ENCODE measurements around the gene BPIFB3.

Gene BPIFB3

DNA sequence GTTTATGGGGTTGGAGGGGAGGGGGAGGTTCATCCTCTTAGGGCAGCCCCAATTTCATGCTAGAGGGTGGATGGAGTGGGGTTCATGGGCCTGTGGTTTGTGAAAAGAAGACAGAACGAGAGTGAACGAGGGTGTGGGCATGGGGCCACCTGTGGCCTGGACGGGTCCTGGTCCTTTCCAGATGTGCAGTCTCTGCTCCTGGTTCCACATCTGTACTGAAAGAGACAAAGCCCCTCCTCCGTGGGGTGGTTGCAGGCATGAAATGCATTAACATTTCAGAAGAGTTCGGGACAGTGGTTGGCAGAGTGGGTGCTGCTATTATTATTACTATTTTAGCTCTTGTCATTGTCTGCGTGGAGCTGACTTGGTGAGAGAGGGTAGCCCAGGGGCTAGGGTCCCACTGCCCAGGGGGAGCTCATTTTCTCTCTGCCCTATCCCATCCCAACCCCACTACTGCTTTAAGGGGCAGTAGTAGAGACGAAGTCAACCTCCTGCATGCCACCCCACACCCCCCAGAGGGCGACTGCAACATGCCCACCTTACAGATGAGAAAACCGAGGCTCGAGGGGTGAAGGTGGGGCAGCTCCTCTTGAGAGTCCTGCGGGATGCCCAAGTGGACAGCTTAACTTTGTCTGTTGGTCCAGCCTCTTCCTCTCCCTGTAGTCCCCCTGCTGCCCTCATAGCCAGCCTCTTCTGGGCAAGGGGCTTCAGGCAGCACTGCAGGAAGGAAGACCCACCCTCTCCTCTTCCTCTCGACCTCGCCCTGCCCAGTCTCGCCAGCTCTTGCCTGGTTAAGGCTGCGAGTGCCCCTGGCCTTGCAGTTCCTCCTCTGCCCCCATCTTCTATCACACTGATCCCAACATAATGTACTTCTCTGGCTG, 37.8 kb upstream of the BPIFB3 start:
- DNase-seq (ENCODE audit: low read depth in 2 of 2) = no peak

DNA sequence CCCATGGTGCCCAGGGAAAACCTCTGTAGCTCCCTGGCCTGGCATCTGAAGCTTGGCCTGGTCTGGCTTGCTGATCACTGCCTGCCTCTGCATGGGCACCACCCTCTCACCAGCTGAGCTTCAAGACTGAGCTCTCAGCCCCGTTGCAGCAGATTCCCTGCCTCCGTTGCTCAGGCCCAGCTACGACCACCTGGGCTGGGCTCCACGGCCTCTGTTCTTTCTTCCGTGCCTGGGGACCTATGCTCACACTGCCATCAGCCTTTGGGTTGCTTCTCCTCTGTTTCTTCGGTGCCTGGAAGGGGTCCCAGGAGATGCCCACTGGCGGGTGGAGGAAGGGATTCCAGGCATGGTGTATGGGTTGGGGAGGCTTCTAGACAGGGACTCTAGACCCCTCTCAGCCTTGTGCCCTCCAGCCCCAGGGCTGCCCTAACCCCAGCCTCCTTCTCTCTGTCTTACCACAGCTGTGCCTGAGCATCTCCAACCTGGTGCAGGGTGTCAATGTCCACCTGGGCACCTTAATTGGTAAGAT, 37.1 kb upstream of the BPIFB3 start:
- no peak for DNase-seq (ENCODE audit: low read depth in 2 of 2)

DNA sequence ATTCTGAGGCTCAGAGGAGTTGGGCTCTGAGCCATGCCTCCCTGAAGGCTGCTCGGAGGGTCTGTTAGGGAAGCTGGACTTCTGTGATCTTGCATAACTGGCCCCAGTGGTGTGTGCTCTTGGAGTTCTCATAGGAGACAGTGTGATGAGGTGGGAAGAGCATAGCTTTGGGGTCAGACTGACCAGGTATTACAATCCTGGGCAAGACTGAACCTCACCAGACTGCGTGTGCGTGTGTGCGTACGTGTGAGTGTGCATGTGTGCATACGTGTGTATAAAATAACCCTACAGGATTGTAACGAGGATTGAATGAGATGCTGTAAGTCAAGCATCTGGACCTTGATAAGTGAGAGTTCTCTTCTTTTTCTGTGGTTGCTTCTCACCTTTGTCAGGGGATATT, 36.2 kb upstream of the BPIFB3 start:
- no peak for DNase-seq (ENCODE audit: low read depth in 2 of 2)

DNA sequence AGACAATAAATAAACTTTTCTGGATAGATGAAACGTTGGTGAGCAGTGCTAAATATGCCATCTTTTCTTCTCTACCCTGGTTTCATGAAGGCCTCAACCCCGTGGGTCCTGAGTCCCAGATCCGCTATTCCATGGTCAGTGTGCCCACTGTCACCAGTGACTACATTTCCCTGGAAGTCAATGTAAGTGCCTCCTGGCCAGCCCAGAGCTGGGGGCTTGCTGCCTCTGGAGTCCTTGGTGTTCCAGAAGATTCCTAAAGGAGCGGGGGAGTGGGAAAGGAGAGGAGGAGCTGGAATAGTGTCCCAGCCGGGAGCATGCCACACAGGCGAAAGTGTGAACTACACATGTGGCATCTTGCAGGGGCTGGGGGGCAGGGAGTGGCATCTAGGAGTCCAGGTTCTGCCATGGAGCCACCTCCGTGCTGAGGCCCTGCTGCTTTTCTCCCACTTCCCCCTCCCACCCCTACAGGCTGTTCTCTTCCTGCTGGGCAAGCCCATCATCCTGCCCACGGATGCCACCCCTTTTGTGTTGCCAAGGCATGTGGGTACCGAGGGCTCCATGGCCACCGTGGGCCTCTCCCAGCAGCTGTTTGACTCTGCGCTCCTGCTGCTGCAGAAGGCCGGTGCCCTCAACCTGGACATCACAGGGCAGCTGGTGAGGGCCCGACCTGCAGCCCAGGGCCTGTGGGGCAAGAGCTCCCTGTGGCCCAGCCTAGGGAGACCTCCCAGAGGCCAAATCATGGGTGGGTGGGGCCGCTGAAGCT, 35.4 kb upstream of the BPIFB3 start:
- no peak for DNase-seq (ENCODE audit: low read depth in 2 of 2)

DNA sequence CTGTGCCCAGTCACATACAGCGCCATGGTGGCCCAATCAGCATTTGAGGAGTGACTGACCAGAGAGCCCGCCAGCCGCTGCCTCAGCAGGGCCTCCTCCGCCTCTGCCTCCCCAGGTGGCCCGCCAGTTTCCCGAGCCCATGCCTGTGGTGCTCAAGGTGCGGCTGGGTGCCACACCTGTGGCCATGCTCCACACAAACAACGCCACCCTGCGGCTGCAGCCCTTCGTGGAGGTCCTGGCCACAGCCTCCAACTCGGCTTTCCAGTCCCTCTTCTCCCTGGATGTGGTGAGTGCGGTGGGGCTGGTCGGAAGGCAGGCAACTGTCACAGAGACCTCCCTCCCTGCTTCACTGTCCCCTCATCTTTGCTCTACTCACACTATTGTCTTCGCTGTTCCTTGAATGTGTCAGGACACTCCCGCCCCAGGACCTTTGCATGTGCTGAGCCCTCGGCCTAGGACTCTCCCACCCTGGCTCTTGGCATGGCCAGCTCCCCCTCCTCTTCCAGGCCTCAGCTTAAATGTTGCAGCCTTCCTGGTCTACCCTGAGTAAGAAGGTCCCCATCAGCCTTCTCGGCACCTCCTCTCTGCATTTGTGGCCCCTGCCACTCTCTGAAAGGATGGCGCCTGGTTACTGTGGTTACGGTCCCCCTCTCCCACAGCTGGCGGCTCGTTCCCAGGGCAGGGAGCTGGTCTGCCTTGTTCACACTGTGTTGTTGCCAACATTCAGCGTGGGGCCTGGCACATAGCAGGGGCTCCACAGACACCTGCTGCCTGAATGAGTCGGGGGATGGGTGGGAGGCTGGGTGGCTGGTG, 34.0 kb upstream of the BPIFB3 start:
- no peak for DNase-seq (ENCODE audit: low read depth in 2 of 2)

DNA sequence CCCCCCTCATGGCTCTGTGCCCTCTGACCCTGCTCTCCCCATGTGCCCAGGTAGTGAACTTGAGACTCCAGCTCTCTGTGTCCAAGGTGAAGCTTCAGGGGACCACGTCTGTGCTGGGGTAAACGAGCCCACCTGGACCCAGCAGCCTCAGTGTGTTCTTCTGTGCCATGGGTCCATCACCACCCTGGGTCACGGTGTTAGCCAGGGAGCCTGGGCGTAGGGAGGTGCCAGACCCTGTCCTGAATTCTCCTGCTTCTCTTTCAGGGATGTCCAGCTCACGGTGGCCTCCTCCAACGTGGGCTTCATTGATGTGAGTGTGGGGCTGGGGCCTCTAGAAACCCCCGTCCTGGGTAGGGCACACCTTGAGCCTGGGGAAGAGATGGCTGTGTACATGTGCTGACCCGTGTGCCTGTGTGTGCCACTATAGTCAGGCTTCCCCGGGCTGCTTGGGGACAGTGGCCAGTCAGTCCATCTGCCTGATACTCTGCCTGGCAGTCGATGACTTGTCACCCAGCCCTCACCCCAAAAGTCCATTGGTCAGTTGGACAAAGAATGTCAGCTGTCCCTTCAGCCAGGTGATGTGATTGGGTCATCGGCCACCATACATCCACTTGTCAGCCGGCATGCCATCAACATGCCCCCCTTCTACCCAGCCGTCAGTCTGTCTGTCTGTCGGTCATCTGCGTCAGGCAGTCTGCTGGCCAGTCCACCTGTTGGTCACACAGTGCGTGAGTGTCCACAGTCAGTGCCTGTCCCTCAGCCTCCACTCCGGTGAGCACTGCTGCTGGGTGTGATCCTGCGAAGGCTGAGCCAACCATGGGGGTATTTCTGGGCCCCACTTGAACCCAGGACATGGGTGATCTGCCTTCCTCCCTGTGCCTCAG, 33.2 kb upstream of the BPIFB3 start:
- no peak for DNase-seq (ENCODE audit: low read depth in 2 of 2)

DNA sequence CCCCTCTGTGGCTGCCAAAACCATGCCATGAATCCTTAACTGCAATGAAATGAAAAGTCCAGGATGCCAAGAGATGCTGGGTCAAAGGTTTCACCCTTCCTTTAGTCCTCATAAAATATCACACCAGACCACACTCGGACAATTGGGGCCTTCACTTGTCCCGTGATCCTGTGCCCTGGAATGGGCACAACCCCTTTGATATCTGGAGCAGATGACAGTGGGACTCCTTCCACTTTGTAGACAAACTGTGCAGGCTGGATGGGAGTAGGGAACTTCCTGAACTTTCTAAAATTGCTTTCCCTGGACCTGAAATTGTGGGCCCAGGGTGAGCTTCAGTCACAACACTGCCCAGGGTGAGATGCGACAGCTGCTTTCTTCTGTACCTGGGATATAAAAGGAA, 31.8 kb upstream of the BPIFB3 start:
- DNase-seq (ENCODE audit: low read depth in 2 of 2) = no peak

DNA sequence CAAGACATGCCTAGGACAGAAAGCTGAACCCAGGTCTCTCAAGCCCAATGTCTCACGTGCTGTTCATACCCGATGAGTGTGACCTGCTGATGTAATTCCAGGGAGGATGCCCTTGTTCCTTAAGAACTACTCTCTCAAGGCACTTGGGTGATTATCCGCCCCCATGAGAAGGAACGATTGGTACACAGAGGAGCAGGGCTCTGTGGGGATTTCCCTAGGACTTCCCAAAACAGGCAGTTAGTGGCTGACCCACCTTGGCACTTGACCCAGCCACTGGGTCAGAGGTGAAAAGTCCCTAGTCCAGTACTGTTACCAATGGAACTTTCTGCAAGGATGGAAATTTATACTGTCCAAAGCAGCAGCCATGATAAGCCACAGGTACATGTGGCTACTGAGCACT, 31.4 kb upstream of the BPIFB3 start:
- DNase-seq (ENCODE audit: low read depth in 2 of 2) = no peak

DNA sequence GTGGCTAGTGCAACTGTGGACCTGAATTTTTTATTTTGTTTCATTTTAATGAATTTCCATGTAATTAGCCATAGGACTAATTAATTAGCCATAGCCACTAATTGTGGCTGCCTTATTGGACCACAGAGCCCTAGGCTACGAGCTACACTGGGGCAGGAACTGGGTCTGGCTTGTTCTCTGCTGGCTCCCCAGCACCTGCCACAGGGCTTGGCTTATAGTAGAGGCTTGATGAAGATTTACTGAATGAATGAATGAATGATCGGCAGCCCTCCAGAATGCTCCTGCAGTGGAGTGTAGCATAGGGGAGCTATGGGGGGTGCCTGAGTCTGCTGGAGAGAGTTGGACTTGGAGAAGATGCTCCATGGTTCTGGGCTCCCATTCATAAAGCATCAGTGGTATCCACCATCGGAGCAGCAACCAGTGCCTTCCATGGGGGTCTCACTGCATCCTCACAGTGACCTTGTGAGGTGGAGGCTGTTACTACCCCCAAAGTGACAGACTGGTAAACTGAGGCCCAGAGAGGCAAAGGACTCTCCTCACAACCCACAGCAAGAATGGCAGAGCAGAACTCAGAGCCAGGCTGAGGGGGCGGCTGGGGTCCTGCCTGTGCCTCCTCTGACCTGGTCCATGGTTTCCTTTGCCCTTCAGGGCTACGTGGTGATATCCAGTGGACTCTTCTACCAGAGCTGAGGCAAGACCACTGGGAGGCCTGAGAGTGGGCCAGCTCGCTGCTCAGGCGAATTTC, 30.8 kb upstream of the BPIFB3 start:
- no peak for DNase-seq (ENCODE audit: low read depth in 2 of 2)

DNA sequence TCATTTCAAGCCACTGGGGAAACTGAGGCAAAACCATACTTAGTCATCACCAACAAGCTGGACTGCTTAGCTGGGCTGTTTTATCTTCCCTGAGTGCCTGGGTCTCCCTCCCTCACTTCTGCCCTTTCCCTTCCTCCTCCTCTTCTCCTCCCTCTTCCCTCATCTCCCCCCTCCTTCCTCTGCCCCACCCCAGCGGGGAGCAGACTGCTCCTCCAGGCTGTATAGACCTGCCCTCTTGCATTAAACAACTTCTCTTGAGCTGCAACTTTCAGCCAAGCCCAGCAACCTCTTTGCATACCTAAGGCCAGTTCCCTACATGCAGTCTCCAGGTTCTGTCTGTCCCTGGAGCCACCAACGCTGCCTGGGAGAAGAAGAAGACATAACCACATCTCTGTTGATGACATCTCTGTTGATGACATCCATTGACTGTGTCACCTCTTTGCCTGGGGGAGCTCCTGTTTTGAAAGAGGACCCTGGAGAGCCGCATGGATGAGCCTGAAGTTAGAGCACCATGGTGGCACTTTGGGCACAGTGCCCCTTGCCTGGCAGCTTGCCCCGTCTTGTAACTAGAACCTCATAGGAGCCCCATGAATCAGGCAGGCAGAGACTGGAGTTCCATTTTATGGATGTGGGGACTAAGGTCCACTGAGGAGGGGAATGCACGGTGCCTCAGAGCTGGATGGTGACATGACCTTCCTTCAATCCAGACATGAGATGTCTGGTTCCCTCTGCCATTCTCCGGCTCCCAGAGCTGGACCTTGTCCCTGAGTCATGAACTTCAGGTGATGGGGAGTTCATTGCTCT, 30.1 kb upstream of the BPIFB3 start:
- DNase-seq (ENCODE audit: low read depth in 2 of 2) = no peak

DNA sequence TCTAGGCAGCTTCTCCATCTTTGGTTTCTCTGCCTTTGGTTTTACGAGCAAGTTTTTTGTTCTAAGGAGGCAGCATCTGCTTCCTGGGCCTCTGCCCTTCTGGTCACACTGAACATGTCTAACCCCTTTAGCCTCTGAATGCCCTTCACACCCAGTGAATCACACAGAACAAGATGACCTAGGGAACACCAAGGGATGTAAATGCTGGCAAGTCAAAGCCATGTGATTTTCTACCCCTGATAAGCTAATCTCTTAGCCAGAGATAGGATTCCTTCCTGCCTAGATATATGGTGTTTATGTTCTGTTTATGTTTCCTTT, 29.5 kb upstream of the BPIFB3 start:
- DNase-seq (ENCODE audit: low read depth in 2 of 2) = no peak

DNA sequence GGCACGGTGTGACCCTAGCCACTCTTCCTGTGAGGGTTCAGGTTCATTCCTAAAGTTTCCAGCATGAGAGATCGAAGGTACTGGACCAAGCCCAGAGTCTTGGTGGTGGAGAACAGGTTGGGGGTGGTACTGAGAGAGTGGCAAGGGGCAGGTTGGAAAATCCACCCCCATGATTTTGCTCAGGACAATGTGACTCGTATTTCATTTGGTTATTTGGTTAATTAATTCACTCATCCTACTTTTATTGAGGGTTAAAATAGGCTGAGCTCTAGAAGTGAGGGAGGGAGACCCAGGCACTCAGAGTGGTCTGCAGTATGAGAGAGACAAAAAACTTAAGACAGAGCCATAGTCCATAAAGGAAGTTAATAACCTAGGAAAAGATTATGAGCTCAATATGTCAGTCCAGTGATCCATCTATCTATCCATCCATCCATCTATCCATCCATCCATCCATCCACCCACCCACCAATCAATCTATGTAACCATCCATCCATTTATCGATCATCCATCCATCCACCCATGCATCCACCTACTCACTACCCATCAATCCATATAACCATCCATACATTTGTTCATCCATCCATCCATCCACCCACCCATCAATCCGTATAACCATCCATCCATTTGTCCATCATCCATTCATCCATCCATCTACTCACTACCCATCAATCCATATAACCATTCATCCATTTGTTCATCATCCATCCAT, 28.9 kb upstream of the BPIFB3 start:
- no peak for DNase-seq (ENCODE audit: low read depth in 2 of 2)

DNA sequence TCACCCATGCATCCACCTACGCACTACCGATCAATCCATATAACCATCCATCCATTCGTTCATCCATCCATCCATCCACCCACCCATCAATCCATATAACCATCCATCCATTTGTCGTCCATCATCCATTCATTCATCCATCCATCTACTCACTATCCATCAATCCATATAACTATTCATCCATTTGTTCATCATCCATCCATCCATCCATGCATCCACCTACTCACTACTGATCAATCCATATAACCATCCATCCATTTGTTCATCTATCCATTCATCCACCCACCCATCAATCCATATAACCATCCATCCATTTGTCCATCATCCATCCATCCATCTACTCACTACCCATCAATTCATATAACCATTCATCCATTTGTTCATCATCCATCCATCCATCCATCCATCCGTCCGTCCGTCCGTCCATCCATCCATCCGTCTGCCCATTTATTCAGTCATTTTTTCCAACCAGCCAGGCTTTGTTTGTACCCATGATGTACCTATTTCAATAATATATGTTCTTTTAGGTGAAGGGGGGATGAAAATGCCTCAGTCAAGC, 28.3 kb upstream of the BPIFB3 start:
- DNase-seq (ENCODE audit: low read depth in 2 of 2) = no peak

DNA sequence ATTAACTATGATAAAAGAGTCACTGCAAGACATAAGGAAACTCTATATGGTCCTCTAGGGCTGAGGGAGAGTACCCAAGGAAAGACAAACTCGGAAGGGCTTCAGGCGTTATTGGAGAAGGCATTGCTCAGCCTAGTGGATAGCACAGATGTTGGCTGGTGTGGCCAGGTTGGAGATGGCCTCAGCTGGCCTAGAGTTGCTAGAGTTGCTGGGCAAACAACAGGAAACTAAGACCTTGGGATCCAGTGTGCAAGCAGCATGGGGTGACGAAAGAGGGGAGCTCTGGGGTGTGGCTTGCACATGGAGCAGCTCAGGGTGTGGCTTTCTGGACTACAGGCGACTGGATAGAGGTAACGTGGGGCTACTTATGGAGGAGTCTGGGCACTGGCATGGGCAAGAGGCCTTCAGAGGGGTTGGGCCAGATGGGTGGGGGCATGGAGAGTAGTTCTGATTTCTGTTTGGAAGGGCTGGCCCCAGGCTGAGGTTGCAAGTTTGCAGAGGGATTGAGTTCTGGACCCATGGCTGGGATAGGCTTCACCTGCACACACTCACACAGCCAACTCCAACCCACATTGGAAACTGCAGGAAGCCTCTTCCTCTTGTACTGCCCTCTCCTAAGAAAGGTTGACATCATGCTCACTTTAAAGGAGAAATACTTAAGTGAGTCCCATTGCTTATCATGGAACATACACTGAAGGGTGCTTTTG, 27.5 kb upstream of the BPIFB3 start:
- no peak for DNase-seq (ENCODE audit: low read depth in 2 of 2)

DNA sequence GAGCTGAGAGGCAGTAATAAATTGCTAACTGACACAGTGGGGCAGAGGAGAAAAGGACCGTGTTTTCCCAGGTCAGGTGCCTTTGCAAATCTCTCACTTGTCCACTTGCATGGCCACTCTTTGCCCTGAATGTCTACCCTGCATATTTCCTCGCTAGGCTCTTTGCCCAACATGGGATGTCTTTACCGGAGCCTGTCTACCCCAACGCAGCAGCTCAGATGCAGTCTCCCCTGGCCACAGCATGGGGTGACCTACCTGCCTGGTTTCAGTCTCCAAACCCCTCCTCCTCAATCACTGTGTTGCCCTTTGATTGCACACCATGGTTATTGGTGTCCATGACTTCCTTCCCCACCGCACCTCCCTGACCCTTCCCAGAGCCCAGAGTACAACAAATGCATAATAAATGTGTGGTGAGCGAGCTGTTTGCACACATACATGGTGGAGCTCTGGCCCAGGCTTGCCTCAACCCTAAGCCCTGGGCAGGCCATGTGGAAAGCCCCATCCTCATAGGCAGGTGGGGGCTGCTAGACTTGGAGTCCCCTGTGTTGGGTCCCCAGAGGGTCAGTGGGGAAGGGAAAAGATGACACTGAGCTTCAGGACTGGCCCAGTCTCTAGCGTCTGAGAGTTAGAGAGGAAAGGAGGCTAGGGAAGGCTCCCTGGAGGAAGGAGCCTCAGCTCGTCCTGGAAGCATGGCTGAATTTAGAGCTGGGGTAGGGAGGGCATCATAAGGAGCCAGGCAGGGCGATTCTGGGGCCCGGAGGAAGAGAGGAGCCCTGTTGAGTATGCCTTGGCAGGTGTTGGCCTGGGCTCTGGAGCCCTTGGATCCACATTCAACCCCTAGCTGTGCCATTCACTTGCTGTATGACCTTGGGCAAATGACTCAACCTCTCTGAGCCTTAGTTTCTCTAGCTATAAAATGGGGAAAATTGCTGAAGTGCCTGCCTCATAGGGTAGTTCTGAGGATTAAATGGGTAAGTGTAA, 26.6 kb upstream of the BPIFB3 start:
- DNase-seq (ENCODE audit: low read depth in 2 of 2) = no peak

DNA sequence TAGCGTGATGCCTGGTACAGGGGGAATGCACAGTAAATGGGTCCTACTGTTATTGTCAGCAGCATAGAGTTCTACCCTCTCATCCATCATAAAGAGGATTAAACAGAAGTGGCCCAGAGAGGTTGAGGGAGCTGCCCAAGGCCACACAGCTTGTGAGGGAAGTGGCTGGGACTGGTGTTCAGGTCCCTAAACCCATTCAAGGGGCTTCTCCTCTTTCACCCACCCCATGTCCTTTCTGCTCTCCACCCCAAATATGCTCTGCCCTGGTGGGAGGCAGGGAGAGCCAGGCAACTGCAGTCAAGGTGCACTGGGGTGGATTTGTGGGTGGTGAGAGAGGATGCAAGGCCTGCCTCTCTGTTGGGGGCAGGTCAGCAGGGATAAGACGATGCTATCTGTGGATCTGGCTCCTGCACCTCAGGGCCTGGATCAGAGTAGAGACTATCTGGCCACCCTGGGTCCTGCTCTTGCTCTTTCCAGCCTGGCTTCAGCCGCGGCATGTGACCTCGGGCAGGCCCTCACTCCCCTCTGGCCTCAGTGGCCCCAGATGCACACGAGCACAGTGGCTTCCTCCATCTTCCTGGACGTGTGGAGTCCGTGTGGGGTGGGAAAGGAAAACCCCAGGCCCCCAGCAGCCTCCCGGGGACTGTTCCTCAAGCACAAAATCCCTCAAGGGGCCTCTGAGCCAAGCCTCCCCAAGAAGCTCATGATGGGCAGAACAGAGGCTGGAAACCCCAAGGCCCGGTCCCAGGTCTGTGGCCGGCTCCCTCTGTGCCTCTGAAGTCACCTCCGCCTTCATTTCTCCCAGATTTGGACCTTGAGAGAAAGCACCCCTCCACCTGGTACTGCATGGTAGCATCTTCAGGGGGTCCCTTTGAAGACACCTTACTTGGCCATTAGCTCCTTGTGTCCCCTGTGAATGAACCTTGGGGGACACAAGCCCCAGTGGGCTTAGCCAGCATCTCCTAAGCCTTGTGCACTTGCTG, 25.6 kb upstream of the BPIFB3 start:
- no peak for DNase-seq (ENCODE audit: low read depth in 2 of 2)
